ENCODE data around the gene RAD21L1. TPM values are rescaled to one million over a fixed set of nuclear protein-coding genes. Genes with fewer than 3 reads are reported as not detected.

Gene RAD21L1
- polyA plus RNA-seq, 3 donors: not detected

- peaks cover 12 to 25% (median 12%) of the 10 kb centered on the region in 3 donors for H3K27me3 Mint-ChIP-seq (ENCODE audit: low read depth in 3 of 3)
- TF ChIP-seq, protein P1, sequence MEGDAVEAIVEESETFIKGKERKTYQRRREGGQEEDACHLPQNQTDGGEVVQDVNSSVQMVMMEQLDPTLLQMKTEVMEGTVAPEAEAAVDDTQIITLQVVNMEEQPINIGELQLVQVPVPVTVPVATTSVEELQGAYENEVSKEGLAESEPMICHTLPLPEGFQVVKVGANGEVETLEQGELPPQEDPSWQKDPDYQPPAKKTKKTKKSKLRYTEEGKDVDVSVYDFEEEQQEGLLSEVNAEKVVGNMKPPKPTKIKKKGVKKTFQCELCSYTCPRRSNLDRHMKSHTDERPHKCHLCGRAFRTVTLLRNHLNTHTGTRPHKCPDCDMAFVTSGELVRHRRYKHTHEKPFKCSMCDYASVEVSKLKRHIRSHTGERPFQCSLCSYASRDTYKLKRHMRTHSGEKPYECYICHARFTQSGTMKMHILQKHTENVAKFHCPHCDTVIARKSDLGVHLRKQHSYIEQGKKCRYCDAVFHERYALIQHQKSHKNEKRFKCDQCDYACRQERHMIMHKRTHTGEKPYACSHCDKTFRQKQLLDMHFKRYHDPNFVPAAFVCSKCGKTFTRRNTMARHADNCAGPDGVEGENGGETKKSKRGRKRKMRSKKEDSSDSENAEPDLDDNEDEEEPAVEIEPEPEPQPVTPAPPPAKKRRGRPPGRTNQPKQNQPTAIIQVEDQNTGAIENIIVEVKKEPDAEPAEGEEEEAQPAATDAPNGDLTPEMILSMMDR (IDR thresholded peaks at IDR 0.05): no peak
- H3K4me3 Mint-ChIP-seq: no peak overlapping the region
These were observed 16.7 kb downstream of the RAD21L1 start for GRCh38 chr20:1242530-1242929.

GRCh38 chr20:1245578-1245977 lies 19.7 kb downstream of the RAD21L1 start:
- no peak for DNase-seq
- H4K20me1 ChIP-seq (ENCODE audit: insufficient read depth, low read length): no peaks in the 10 kb centered on the region
- WGBS (ENCODE audit: insufficient coverage): no CpG with 5 or more reads among the region's 2 CpGs
- TF ChIP-seq, protein P1 (IDR thresholded peaks at IDR 0.05): no peak
- H3K4me3 ChIP-seq (replicated peaks in 1 of 3; ENCODE audit: low read depth in 2 of 3, low read length in 3 of 3): no peak overlapping the region
- H3K36me3 ChIP-seq (replicated peaks in 1 of 2; ENCODE audit: control insufficient read depth in 1 of 2, insufficient read depth in 2 of 2, low read length in 2 of 2): no peaks in the 10 kb centered on the region
- no peaks in the 10 kb centered on the region for H3K36me3 Mint-ChIP-seq
- peaks cover 11 to 24% (median 12%) of the 10 kb centered on the region in 3 donors for H3K27me3 Mint-ChIP-seq (ENCODE audit: low read depth in 3 of 3)
- H3K79me2 ChIP-seq (ENCODE audit: insufficient read depth, low read length): no peaks in the 10 kb centered on the region
- intact Hi-C loops (cut with micrococcal nuclease): no loop called here
- no peaks in the 10 kb centered on the region for H3K9me3 ChIP-seq (replicated peaks in 1 of 2; ENCODE audit: control insufficient read depth in 1 of 2, insufficient read depth in 1 of 2, low read length in 2 of 2)
- no peak overlapping the region for H3K4me3 Mint-ChIP-seq
- no peaks in the 10 kb centered on the region for H3K4me1 ChIP-seq (ENCODE audit: control insufficient read depth in 1 of 2, insufficient read depth in 2 of 2, low read length in 2 of 2)
- H3K9me3 Mint-ChIP-seq: peaks cover 0 to 3% (median 0%) of the 10 kb centered on the region in 7 donors
- no peak overlapping the region for H3K27ac Mint-ChIP-seq
- H3K27ac ChIP-seq (ENCODE audit: low read depth in 1 of 2, low read length in 2 of 2): no peak overlapping the region
- no peak overlapping the region for H2AFZ ChIP-seq (ENCODE audit: insufficient read depth, low read depth, low read length, poor library complexity, severe bottlenecking)
- H3K9ac ChIP-seq (ENCODE audit: insufficient read depth, low read length, poor library complexity, severe bottlenecking): no peak overlapping the region
- H3K27me3 ChIP-seq (ENCODE audit: control insufficient read depth in 2 of 2, insufficient read depth in 2 of 2, low read length in 2 of 2): peaks cover 8 to 16% of the 10 kb centered on the region in 2 donors
- no peak overlapping the region for H3K4me2 ChIP-seq (replicated peaks; ENCODE audit: extremely low read depth, low read length, poor library complexity, severe bottlenecking)
- H3K4me1 Mint-ChIP-seq: peaks cover 3% of the 10 kb centered on the region

More at GRCh38 chr20:1242530-1242929, 16.7 kb downstream of the RAD21L1 start:
- H4K20me1 ChIP-seq (ENCODE audit: insufficient read depth, low read length): no peaks in the 10 kb centered on the region
- H3K9me3 ChIP-seq (replicated peaks in 1 of 2; ENCODE audit: control insufficient read depth in 1 of 2, insufficient read depth in 1 of 2, low read length in 2 of 2): no peaks in the 10 kb centered on the region
- Mint-ChIP-seq H3K9me3 (no peaks in the 10 kb centered on the region), H3K4me1 (peaks cover 3% of the 10 kb centered on the region), H3K36me3 (no peaks in the 10 kb centered on the region), H3K27ac (no peak overlapping the region)
- H3K36me3 ChIP-seq (replicated peaks in 1 of 2; ENCODE audit: control insufficient read depth in 1 of 2, insufficient read depth in 2 of 2, low read length in 2 of 2): no peaks in the 10 kb centered on the region
- no peaks in the 10 kb centered on the region for H3K4me1 ChIP-seq (ENCODE audit: control insufficient read depth in 1 of 2, insufficient read depth in 2 of 2, low read length in 2 of 2)
- no peaks in the 10 kb centered on the region for H3K79me2 ChIP-seq (ENCODE audit: insufficient read depth, low read length)
- H3K27me3 ChIP-seq (ENCODE audit: control insufficient read depth in 2 of 2, insufficient read depth in 2 of 2, low read length in 2 of 2): peaks cover 8 to 16% of the 10 kb centered on the region in 2 donors
- no peak overlapping the region for H3K4me2 ChIP-seq (replicated peaks; ENCODE audit: extremely low read depth, low read length, poor library complexity, severe bottlenecking)
- H3K4me3 ChIP-seq (replicated peaks in 1 of 3; ENCODE audit: low read depth in 2 of 3, low read length in 3 of 3): no peak overlapping the region
- H2AFZ ChIP-seq (ENCODE audit: insufficient read depth, low read depth, low read length, poor library complexity, severe bottlenecking): no peak overlapping the region
- no peak for DNase-seq
- H3K27ac ChIP-seq (ENCODE audit: low read depth in 1 of 2, low read length in 2 of 2): no peak overlapping the region
- WGBS (ENCODE audit: insufficient coverage): no CpG with 5 or more reads among the region's 2 CpGs
- H3K9ac ChIP-seq (ENCODE audit: insufficient read depth, low read length, poor library complexity, severe bottlenecking): no peak overlapping the region
- intact Hi-C loops (cut with micrococcal nuclease): no loop called here
